8988T (cell line): ENCODE data around the gene TIGD3.
A peak's percentile ranks its signal among the peaks of the same experiment; 100 is the strongest.

Source experiments
- DNase-seq: peaks from one replicate; pipeline ENCODE4 v3.0.0; 2011

Gene TIGD3

DNA sequence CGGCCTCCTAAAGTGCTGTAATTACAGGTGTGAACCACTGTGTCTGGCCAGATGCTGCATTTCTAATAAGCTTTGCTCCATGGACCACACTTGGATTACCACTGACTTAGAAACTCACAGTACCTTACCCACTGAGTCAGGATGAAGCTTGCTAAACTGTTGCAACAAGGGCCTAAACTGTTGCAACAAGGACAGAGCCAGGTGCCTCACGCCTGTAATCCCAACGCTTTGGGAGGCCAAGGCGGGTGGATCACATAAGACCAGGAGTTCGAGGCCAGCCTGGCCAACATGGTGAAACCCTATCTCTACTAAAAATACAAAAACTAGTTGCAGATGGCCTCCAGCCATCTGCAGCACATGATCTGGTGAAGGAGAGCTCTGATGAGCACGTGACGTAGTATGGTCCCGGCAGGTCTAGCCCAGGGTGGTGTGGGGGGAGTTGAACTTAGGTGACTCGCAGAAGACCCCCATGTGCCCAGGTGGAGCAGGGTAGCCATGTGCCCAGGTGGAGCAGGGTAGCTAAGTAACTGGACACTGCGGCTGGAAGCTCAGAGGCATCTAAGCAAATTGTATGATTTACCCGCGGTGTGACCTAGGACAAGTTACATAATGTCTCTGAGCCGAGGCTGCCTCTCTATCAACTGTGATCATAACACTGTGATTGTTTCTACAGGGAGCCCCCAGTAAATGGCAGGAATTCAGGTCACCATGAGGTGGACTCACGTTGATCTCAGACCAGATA lies 19.5 kb downstream of the TIGD3 start:
- no peak for DNase-seq

GRCh38 chr11:65375012-65375411 lies 20.5 kb downstream of the TIGD3 start:
- DNase-seq = no peak

DNA sequence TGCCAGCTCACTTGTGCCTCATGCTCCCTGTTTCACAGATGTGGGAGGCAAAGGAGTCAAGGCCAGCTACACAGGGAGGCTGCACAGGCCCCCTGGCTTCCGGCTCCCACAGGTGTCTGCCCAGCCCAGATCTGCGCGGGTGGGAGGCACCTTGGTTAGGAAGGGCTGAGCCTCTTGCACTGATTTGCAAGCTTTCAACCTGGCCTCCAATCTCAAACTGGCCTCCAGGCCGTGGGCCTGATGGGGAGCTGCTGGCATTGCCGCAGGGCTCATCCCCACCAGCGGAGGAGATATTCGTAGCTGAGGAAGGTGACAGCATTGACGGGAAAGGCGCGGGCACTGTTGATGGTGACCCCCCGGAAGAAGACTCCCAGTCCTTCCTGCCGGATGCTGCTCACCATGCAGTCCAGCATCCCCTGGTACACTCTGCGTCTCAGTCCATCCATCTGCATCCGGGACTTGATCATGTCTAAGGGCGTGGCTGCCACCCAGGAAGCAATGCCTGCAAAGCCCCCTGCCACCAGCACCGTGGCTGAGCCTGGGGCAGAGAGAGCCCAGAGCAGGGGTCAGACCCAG lies 21.7 kb downstream of the TIGD3 start:
- no peak for DNase-seq

DNA sequence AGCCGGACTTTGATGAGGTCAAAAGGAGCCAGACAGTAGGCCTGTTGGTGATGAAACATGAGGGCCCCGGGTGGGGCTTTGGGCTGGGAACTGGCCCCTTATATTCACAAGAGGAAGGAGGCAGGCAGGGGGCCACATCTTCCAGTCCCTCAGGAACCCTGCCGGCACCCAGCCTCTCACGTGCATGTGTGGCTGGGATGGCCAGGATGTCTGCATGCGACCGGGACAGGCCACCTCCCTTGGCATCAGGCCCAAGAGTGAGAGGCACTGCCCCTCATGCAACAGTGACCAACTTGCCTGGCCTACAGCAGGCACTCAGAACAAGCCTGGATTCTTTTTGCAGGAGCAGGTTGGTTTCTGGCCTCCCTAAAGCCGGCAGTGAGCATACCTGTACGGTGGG lies 22.5 kb downstream of the TIGD3 start:
- no peak for DNase-seq

DNA sequence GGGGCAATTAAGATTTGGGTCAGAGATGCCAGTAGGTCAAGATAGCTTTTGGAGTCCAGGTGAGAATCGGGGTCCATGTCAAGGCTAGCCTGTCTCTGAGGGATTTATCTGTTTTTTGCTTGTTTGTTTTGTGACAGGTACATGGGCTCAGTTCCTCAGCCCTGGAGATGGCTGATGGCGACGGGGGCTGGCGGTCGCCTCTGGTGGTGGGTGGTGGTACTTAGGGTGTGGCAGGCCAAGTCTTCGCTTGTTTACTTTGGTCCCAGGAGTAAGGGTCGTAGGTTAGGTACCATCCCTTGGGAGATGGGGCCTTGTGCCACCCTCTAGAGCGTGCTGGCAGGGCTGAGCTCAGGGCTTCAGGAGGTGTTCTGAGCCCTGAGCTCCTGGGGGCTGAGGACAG lies 23.2 kb downstream of the TIGD3 start:
- DNase-seq = no peak

DNA sequence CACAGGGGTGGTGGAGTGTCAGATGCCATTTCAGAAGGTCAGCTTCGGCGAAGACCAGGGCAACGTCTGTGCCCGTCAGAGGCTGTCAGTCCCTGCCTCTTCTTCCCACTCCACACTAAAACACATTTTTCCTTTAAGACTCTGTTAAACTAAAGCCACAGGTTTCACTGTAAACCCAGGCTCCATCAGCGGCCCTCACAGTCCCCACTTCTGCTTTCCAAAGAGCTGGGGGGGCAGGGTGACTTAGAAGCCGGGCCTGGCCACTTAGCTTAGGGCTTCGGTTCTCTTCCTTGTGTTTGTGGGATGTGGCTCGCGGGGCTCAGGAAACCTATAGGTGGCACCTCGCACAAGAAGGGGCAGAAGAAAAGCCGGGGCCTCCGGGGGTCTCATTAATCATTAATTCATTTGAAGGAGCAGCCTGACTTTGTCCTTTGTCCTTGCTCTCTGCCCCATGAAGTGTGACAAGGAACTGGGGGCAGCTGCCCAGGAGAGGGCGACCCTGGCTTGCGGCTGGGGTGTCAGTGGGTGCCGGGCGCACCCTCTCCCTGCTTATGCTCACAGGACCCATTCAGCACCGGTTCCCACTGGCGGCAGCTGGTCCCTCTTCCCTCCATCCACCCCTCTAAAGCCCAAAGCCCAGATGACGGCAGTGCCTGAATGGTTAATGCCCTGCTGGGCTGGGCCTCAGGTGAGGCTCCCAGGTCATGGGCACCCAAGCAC lies 23.8 kb downstream of the TIGD3 start:
- no peak for DNase-seq

GRCh38 chr11:65378928-65379638 lies 24.5 kb downstream of the TIGD3 start:
- no peak for DNase-seq

GRCh38 chr11:65379698-65380459 lies 25.3 kb downstream of the TIGD3 start:
- no peak for DNase-seq

- no peak for DNase-seq
Measured at GRCh38 chr11:65380460-65381119, 26.0 kb downstream of the TIGD3 start.

GRCh38 chr11:65381716-65382032 lies 27.1 kb downstream of the TIGD3 start:
- DNase-seq = no peak

DNA sequence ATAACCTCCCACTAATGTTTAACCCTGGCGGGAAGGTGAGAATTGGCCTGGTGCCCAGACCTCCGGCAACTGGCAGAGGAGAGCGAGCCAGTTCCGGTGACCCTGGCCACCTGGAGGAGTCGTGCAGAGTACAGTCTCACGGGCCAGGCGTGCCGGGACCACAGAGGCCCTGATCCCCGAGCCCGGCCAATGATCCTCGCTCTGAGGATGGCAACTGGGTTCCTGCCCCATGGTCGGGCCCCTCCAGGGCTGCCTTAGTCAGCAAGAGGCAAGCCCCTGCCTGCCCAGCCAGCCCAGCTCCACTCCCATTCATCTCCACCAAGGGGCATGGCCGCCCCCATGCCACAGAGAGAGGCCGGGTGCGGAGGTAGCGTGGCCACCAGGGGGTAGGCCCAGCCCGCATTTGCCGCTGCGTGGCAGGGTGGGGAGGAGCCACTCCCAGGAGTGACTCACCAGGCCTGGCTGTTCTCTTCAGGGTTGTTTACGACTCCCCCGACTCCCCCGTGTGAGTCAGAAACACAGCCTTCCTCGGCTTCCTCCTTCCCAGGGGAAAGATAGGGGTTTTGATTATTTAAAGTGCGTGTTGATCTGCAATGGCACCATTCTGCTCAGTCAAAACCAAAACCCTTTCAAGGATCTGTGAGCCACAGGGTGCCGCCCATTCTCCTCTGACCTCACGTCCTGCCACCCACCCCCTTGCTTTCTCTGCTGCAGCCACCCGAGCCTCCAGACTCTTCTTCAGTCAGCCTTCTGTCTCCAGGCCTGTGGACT lies 27.7 kb downstream of the TIGD3 start, which contains the start of gene SLC25A45:
SLC25A45 (minus strand) TSS at position 614 of the 771 bp plus-strand sequence. CDS start 695 bp downstream, outside the sequence.
- DNase-seq = peak; percentile 73

GRCh38 chr11:65382804-65383368 lies 28.3 kb downstream of the TIGD3 start:
- DNase-seq = no peak

DNA sequence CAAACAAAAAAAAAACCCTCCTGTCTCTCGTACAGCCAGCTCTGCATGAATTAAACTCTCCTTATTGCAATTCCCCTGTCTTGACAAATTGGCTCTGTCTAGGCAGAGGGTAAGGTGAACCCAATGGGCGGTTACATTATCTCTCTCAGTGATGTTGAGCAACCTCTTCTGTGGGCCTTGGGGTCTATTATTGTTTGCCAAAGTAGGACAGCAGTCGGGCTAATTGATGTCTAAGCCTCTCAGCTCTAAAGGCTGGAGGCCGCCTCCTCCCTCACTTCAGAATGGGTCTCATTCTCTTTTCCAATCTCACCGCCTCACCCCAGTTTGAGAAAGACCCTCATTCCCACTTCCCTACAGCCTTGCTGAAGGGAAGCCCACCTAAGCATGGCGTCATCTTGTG lies 29.2 kb downstream of the TIGD3 start:
- DNase-seq = no peak

- DNase-seq = no peak
Measured at GRCh38 chr11:65384301-65384889, 29.8 kb downstream of the TIGD3 start.

DNA sequence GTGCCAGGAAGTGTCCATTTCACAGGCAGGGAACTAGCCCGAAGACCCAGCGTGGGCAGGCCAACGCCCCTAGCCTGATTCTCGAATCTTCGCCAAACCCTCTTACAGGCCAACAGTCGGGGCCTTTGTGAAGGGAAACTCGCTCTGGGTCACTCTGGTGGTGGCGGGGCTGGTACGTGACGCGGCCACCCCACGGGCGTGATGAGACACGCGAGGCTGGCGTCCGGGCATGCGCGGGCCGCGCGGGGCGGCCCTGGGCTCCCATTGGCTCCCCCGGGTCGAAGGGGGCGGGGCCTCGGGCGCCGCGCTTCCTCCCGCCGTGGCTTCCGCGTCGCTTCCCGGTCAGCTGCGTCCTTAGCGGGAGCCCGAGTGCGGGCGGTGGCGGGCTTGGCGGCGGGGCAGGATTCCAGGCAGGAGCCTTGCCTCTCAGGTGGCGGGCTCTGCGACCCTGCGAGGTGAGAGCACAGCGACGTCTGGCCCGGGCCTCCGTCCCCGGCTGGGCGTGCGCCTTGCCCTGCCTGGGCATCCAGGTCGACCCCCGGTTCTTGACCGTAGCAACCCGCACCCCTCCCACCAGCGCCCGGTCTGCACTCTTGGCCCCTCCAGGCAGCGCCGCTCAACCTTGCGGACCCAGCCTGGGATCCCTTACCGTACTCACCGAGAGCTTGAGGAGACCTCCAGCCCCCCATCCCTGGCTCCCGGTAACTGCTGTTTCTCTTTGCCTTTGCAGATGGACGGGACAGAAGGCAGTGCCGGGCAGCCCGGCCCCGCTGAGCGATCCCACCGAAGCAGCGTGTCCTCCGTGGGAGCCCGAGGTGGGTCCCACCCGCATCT lies 32.0 kb downstream of the TIGD3 start, which contains the start of gene FRMD8:
FRMD8 (plus strand) TSS at position 331 of the 834 bp plus-strand sequence; CDS start at position 731, 400 bp downstream.
- DNase-seq = peak; percentile 93

DNA sequence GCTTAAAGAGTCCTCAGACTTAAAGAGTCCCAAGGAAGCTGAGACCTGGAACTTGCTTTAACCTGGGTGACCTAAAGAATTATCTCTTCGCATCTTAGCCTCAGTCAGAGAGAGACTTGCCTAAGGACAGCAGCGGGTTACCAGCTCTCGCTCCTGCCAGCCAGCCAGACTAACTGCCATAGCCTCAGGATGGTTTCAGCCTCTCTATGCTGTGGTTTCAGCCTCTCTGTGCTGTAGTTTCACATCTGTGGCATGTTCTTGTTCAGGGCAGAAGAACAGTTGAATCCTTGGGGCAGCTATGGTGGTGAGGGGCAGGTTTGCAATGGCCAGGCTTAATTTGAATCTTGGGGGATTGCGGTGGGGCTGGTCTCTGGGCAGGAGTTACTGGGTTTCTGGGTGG lies 34.2 kb downstream of the TIGD3 start:
- no peak for DNase-seq

GRCh38 chr11:65389294-65389980 lies 34.9 kb downstream of the TIGD3 start:
- no peak for DNase-seq

DNA sequence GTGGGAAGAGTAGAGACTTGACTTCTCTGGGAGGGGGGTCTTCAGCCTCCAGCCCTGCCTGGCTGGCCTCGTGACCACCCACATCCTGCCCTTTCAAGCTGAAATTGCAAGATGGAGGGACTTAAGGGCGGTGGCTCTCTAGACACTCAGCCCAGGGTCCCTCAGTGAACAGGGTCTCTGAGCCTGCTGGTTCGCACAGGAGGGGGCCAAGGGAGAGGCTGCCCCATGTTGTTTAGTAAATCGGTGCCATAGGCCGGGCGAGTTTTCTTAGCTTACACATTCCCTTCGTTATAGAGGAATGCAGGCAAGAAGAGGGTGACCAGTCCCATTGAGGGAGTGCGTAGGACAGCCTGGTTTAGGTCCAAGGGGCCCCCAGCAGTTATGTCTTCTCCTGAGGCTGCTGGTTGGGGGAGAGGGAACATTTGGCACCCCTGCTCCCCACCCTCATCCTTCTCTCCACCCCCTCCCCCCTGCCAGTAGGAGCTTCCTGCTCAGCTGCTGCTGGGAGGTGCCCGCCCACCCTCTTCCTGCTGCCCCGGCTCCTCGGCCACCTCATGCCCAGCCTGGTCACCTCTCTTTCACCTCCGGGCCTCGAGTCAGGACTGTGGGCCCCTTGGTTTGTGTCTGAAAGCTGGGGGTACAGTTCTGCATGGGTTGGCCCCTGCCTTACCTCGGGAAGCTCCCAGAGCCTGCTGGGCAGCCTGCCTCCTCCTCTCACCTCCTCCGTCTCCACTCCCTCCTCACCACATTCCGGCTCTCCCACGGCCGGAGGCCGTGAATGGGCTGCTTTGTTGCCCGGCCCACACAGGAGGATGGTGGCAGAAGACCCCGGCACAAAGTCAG lies 35.8 kb downstream of the TIGD3 start:
- DNase-seq = no peak
